Keratinocyte (primary cell): ENCODE measurements around the gene TPST2.

Source experiments
- EZH2 ChIP-seq: IDR thresholded peaks from one replicate; pipeline ENCODE4 v1.6.1; 2012; ENCODE audit warnings: inconsistent platforms, mild to moderate bottlenecking, low read length, moderate library complexity
- TF ChIP-seq, protein P1 (sequence below), 3 experiments: IDR thresholded peaks in 1 of 3; conservative IDR thresholded peaks in 1 of 3; optimal IDR thresholded peaks in 1 of 3; 2 replicates in 2 of 3; 3 replicates in 1 of 3; pipeline versions ENCODE3 to v1.5.1; 2011; ENCODE audit warnings: low read length in 3 of 3, mild to moderate bottlenecking in 3 of 3, moderate library complexity in 2 of 3, control low read depth in 1 of 3, inconsistent platforms in 1 of 3; ENCODE audit not compliant: insufficient read depth in 2 of 3; ENCODE audit errors: extremely low read depth in 1 of 3

DNA sequence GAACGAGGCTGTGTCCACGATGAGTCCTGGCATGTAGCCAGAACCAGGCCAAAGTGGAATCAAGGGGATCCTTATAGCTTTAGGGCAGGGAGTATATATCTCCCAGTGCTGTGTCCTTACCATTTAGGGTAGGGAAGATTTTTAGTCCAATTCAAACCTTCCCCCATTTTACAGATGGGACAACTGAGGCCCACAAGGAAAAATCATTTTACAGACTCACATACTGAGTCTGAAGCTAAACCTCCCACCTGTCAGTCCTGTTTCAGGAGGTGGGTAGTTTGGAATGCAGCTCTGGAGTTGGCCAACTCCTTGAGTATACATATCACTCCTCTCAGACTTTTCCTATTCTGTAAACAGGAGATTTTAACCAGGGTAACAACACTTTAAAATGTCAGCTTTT is 44.5 kb downstream of the TPST2 start:
- TF ChIP-seq, protein P1, sequence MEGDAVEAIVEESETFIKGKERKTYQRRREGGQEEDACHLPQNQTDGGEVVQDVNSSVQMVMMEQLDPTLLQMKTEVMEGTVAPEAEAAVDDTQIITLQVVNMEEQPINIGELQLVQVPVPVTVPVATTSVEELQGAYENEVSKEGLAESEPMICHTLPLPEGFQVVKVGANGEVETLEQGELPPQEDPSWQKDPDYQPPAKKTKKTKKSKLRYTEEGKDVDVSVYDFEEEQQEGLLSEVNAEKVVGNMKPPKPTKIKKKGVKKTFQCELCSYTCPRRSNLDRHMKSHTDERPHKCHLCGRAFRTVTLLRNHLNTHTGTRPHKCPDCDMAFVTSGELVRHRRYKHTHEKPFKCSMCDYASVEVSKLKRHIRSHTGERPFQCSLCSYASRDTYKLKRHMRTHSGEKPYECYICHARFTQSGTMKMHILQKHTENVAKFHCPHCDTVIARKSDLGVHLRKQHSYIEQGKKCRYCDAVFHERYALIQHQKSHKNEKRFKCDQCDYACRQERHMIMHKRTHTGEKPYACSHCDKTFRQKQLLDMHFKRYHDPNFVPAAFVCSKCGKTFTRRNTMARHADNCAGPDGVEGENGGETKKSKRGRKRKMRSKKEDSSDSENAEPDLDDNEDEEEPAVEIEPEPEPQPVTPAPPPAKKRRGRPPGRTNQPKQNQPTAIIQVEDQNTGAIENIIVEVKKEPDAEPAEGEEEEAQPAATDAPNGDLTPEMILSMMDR (optimal IDR thresholded peaks at IDR 0.05 in 1 of 3, IDR thresholded peaks at IDR 0.05 in 1 of 3, conservative IDR thresholded peaks at IDR 0.05 in 1 of 3; ENCODE audit: extremely low read depth in 1 of 3, insufficient read depth in 2 of 3, low read length in 3 of 3): no peak
- TF ChIP-seq EZH2: no peak
